GM12878 (cell line): ENCODE data around the gene ADAMTS2. TPM values are rescaled to one million over a fixed set of nuclear protein-coding genes. Genes with fewer than 3 reads are reported as not detected.

Experiments used
- ATAC-seq: fragments of 200-7000 bp; cut with Tn5 transposase; 3 replicates; pipeline ENCODE4 v1.9.1; 2020; ENCODE audit warnings: mild to moderate bottlenecking, moderate library complexity
- BruUV-seq: library from RNA; stranded (reverse); fragments of 400-500 nt; replicated peaks from 2 replicates; lab custom pipeline; 2021; lab: Mats Ljungman, UMichigan
- CTCF ChIA-PET: fragments of 300-600 bp; sonication (Branson Sonifier 250); formaldehyde crosslinking; extraction: SDS; loops from one replicate; lab custom pipeline; 2021; ENCODE audit warnings: inconsistent platforms; lab: Yijun Ruan, JAX
- POLR2A ChIA-PET: fragments of 350-600 bp; formaldehyde crosslinking; extraction: SDS; loops from one replicate; lab custom pipeline; 2021; ENCODE audit warnings: inconsistent platforms; lab: Charles Lee
- RAD21 ChIA-PET: fragments of 300-600 bp; sonication (Branson Sonifier 250); formaldehyde crosslinking; loops from one replicate; lab custom pipeline; 2023; ENCODE audit warnings: antibody characterized with exemption; ENCODE audit not compliant: unreplicated experiment; lab: Charles Lee
- SMC1A ChIA-PET: fragments of 300-600 bp; sonication (Branson Sonifier 250); formaldehyde crosslinking; loops from one replicate; lab custom pipeline; 2023; ENCODE audit not compliant: unreplicated experiment, uncharacterized antibody; lab: Charles Lee
- DNase-seq: peaks from one replicate; pipeline ENCODE4 v3.0.0-alpha.2; 2011; ENCODE audit warnings: low read depth, low spot score
- FAIRE-seq: peaks from 3 replicates; lab custom pipeline; 2011; peaks lifted over from hg19 to GRCh38; lab: Jason Lieb, UNC
- H2AFZ ChIP-seq: 2 replicates; pipeline ENCODE4 v1.6.0; 2011; ENCODE audit warnings: low read depth, low read length, control low read depth; ENCODE audit not compliant: control insufficient read depth
- H3K27ac ChIP-seq: 2 replicates; pipeline ENCODE4 v1.5.1; 2011; ENCODE audit warnings: control low read depth; ENCODE audit not compliant: control insufficient read depth, insufficient read depth
- H3K27me3 ChIP-seq, 2 experiments: replicated peaks in 1 of 2; 2 replicates each; pipeline versions ENCODE4 v1.6.0 to v1.6.1; 2011; ENCODE audit warnings: low read length in 1 of 2; ENCODE audit not compliant: control insufficient read depth in 2 of 2, insufficient read depth in 2 of 2
- H3K36me3 ChIP-seq, 2 experiments: 2 replicates each; pipeline ENCODE4 v1.5.1; 2011; ENCODE audit warnings: low read length in 1 of 2; ENCODE audit not compliant: control insufficient read depth in 2 of 2, insufficient read depth in 2 of 2
- H3K4me1 ChIP-seq: 2 replicates; pipeline ENCODE4 v1.6.1; 2011; ENCODE audit warnings: mild to moderate bottlenecking, low read length, moderate library complexity, mixed read lengths; ENCODE audit not compliant: control insufficient read depth, insufficient read depth
- H3K4me2 ChIP-seq: 2 replicates; pipeline ENCODE4 v1.6.0; 2011; ENCODE audit warnings: control low read depth; ENCODE audit not compliant: control insufficient read depth, insufficient read depth
- H3K4me3 ChIP-seq: fragments of 200-600 bp; sonication (generic); 2 replicates; pipeline ENCODE4 v1.5.1; 2016
- H3K79me2 ChIP-seq: 2 replicates; pipeline ENCODE4 v1.6.0; 2011; ENCODE audit warnings: low read length; ENCODE audit not compliant: control insufficient read depth, insufficient read depth
- H3K9ac ChIP-seq: 2 replicates; pipeline ENCODE4 v1.8.0; 2011; ENCODE audit warnings: low read length, control low read depth, mixed read lengths; ENCODE audit not compliant: control insufficient read depth, insufficient read depth
- H3K9me3 ChIP-seq: replicated peaks from 3 replicates; pipeline ENCODE4 v1.5.1; 2011; ENCODE audit warnings: mild to moderate bottlenecking, low read length; ENCODE audit not compliant: control insufficient read depth, insufficient read depth
- H4K20me1 ChIP-seq: 2 replicates; pipeline ENCODE4 v1.6.0; 2011; ENCODE audit not compliant: control insufficient read depth, insufficient read depth
- E2F4 ChIP-seq: IDR thresholded peaks from 2 replicates; pipeline ENCODE4 v1.6.1; 2012; ENCODE audit warnings: low read depth, low read length, improper control_type of control experiment
- EZH2 ChIP-seq: IDR thresholded peaks from 2 replicates; pipeline ENCODE4 v1.6.1; 2012; ENCODE audit warnings: low read depth, mild to moderate bottlenecking, control low read depth, inconsistent platforms, low read length, borderline replicate concordance; ENCODE audit not compliant: control insufficient read depth
- MYB ChIP-seq: fragments of 150-350 bp; IDR thresholded peaks from 2 replicates; pipeline ENCODE4 v1.6.1; 2014; ENCODE audit warnings: mild to moderate bottlenecking, low read depth, low read length, borderline replicate concordance
- SREBF1 ChIP-seq: IDR thresholded peaks from 2 replicates; pipeline ENCODE4 v1.6.1; 2012; ENCODE audit warnings: mild to moderate bottlenecking, low read length
- ZBTB11 ChIP-seq: fragments of 450-650 bp; formaldehyde crosslinking; IDR thresholded peaks from 2 replicates; pipeline ENCODE4 v1.5.0; 2022; ENCODE audit warnings: mild to moderate bottlenecking, missing genetic modification characterization
- WGBS: methylation state at CpG from one replicate; pipeline ENCODE4 v1.1.6; 2016; ENCODE audit warnings: low lambda C conversion rate; ENCODE audit not compliant: insufficient replicate concordance, insufficient coverage; ENCODE audit errors: missing lambda C conversion rate; 5-methylcytosine and 5-hydroxymethylcytosine counted together
- in situ Hi-C: fragments of 300-500 bp; cut with MboI; formaldehyde crosslinking; loops from 9 replicates; pipeline ENCODE4 v1.14.3; 2018; ENCODE audit warnings: mixed read lengths
- intact Hi-C: fragments of 100-400 bp; cut with micrococcal nuclease; formaldehyde crosslinking; loops from one replicate; pipeline ENCODE4 v1.14.2; 2022; ENCODE audit not compliant: unreplicated experiment
- polyA plus RNA-seq, 11 experiments: library from polyadenylated mRNA; depleted of rRNA in 4 of 11; unstranded in 6 of 11; stranded (reverse) in 5 of 11; fragments of >200 nt; fragmentation: Nextera tagmentation in 4 of 11; fragmentation: Illumina TruSeq in 1 of 11; extraction: Ambion mirVana in 4 of 11; extraction: Trizol in 1 of 11; gene quantifications; 1 replicate in 1 of 11; 2 replicates in 10 of 11; pipeline versions ENCODE4 v1.2.1 to v1.2.3, GENCODE V29; 2011 to 2016; ENCODE audit warnings: inconsistent platforms in 2 of 11, missing spikeins in 2 of 11, low read depth in 1 of 11
- total RNA-seq, 4 experiments: library from RNA; depleted of rRNA in 3 of 4; stranded (reverse); fragments of >200 nt in 3 of 4; fragmentation: Illumina TruSeq in 1 of 4; extraction: Trizol in 1 of 4; gene quantifications; 2 replicates each; pipeline versions ENCODE4 v1.2.1 to v1.2.3, GENCODE V29; 2013 to 2021
- TF ChIP-seq, protein P1 (sequence below): IDR thresholded peaks from 2 replicates; pipeline ENCODE4 v1.6.1; 2011; ENCODE audit warnings: low read depth, mild to moderate bottlenecking, low read length, moderate library complexity, borderline replicate concordance; ENCODE audit errors: extremely low read depth
- TF ChIP-seq, protein P2 (sequence below): fragments of 150-350 bp; IDR thresholded peaks from 2 replicates; pipeline ENCODE4 v1.6.1; 2016; ENCODE audit warnings: low read depth, low read length
- TF ChIP-seq, protein P3 (sequence below): IDR thresholded peaks from 2 replicates; pipeline ENCODE4 v1.6.1; 2011; ENCODE audit warnings: borderline replicate concordance, low read depth, mild to moderate bottlenecking, moderate library complexity, low read length; ENCODE audit not compliant: insufficient read depth, poor library complexity, severe bottlenecking

The ADAMTS2 gene
- total and polyA plus RNA-seq, 10 of the 15 experiments (the other 5 are each of a cell fraction or from before 2014, with no cell fraction given) = 0.03 to 0.05 TPM; not detected in 8

DNA sequence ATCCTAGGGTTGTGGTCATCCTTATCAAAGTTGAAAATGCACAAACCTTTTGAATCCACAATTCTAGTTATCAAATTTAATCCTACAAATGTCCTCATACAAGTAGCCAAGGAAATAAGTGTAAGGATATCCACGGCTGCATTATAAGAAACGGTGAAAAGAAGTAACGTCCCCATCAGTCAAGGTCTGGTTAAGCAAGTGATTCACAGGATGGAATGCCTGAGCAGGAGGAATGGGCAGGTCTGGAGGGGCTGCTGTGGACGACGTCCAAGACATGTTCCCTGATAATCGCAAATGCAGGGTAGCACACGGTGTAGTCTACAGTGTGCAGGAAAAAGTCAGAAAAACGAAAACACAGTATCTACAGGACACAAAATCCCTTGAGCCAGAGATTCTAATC, 118.6 kb downstream of the ADAMTS2 start:
- ChIA-PET CTCF (no interaction called here), POLR2A (no interaction called here), RAD21 (no interaction called here), SMC1A (no interaction called here)
- no peaks in the 10 kb centered on the region for H3K4me1 ChIP-seq
- H3K36me3 ChIP-seq = no peaks in the 10 kb centered on the region
- H3K4me3 ChIP-seq = no peak overlapping the region
- no peak overlapping the region for H3K4me2 ChIP-seq
- no peak for DNase-seq
- in situ Hi-C loops (no loop called here), intact Hi-C loops (no loop called here)
- ATAC-seq = no peak
- TF ChIP-seq EZH2 (no peak), E2F4 (no peak), ZBTB11 (CRISPR knock-in tag) (no peak), MYB (no peak), SREBF1 (no peak)
- TF ChIP-seq, protein P1, sequence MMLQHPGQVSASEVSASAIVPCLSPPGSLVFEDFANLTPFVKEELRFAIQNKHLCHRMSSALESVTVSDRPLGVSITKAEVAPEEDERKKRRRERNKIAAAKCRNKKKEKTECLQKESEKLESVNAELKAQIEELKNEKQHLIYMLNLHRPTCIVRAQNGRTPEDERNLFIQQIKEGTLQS = no peak
- TF ChIP-seq, protein P2, sequence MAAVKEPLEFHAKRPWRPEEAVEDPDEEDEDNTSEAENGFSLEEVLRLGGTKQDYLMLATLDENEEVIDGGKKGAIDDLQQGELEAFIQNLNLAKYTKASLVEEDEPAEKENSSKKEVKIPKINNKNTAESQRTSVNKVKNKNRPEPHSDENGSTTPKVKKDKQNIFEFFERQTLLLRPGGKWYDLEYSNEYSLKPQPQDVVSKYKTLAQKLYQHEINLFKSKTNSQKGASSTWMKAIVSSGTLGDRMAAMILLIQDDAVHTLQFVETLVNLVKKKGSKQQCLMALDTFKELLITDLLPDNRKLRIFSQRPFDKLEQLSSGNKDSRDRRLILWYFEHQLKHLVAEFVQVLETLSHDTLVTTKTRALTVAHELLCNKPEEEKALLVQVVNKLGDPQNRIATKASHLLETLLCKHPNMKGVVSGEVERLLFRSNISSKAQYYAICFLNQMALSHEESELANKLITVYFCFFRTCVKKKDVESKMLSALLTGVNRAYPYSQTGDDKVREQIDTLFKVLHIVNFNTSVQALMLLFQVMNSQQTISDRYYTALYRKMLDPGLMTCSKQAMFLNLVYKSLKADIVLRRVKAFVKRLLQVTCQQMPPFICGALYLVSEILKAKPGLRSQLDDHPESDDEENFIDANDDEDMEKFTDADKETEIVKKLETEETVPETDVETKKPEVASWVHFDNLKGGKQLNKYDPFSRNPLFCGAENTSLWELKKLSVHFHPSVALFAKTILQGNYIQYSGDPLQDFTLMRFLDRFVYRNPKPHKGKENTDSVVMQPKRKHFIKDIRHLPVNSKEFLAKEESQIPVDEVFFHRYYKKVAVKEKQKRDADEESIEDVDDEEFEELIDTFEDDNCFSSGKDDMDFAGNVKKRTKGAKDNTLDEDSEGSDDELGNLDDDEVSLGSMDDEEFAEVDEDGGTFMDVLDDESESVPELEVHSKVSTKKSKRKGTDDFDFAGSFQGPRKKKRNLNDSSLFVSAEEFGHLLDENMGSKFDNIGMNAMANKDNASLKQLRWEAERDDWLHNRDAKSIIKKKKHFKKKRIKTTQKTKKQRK = no peak
- TF ChIP-seq, protein P3, sequence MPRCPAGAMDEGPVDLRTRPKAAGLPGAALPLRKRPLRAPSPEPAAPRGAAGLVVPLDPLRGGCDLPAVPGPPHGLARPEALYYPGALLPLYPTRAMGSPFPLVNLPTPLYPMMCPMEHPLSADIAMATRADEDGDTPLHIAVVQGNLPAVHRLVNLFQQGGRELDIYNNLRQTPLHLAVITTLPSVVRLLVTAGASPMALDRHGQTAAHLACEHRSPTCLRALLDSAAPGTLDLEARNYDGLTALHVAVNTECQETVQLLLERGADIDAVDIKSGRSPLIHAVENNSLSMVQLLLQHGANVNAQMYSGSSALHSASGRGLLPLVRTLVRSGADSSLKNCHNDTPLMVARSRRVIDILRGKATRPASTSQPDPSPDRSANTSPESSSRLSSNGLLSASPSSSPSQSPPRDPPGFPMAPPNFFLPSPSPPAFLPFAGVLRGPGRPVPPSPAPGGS = no peak
- no peaks in the 10 kb centered on the region for H3K79me2 ChIP-seq
- no peak overlapping the region for H3K27ac ChIP-seq
- peaks cover 3% of the 10 kb centered on the region; the same call in 2 of the 3 replicates for H3K9me3 ChIP-seq
- no peak overlapping the region for H2AFZ ChIP-seq
- H3K27me3 ChIP-seq = no peaks in the 10 kb centered on the region
- WGBS = 20% methylated on average over 8 of the region's 8 CpGs
- BruUV-seq = no TSS peak
- no peaks in the 10 kb centered on the region for H4K20me1 ChIP-seq
- no peak overlapping the region for H3K9ac ChIP-seq
- FAIRE-seq = no peak
